Measurements from ENCODE around the gene TLL1.
A peak's percentile ranks its signal among the peaks of the same experiment; 100 is the strongest.

TLL1 gene

GRCh38 chr4:166088576-166088975 lies 215.5 kb downstream of the TLL1 start:
- TF ChIP-seq CTCF (IDR thresholded peaks at IDR 0.05; ENCODE audit: low read depth, low read length), result no peak
- H3K4me3 ChIP-seq (ENCODE audit: low read depth, low read length), result no peak overlapping the region

- H3K4me3 ChIP-seq (ENCODE audit: low read depth, low read length), result no peak overlapping the region
- TF ChIP-seq CTCF (IDR thresholded peaks at IDR 0.05; ENCODE audit: low read depth, low read length), result no peak
Measured at GRCh38 chr4:166091146-166091545, 218.1 kb downstream of the TLL1 start.

GRCh38 chr4:166091912-166092510 lies 219.0 kb downstream of the TLL1 start:
- H3K4me3 ChIP-seq (ENCODE audit: low read depth, low read length), result no peak overlapping the region
- TF ChIP-seq CTCF (IDR thresholded peaks at IDR 0.05; ENCODE audit: low read depth, low read length), result 0 out of 2 replicates have a peak, but pooled peaks have one; percentile 11

- no peak overlapping the region for H3K4me3 ChIP-seq (ENCODE audit: low read depth, low read length)
- no peak for TF ChIP-seq CTCF (IDR thresholded peaks at IDR 0.05; ENCODE audit: low read depth, low read length)
Measured at GRCh38 chr4:166092797-166093290, 219.8 kb downstream of the TLL1 start.

GRCh38 chr4:166104623-166105022 lies 231.6 kb downstream of the TLL1 start:
- TF ChIP-seq CTCF (IDR thresholded peaks at IDR 0.05; ENCODE audit: low read depth, low read length), result no peak

GRCh38 chr4:166121897-166122296 lies 248.9 kb downstream of the TLL1 start:
- H3K4me3 ChIP-seq (ENCODE audit: low read depth, low read length), result no peak overlapping the region
- no peak for TF ChIP-seq CTCF (IDR thresholded peaks at IDR 0.05; ENCODE audit: low read depth, low read length)

More at GRCh38 chr4:166104623-166105022, 231.6 kb downstream of the TLL1 start:
- no peak overlapping the region for H3K4me3 ChIP-seq (ENCODE audit: low read depth, low read length)

- TF ChIP-seq CTCF (IDR thresholded peaks at IDR 0.05; ENCODE audit: low read depth, low read length), result no peak
- H3K4me3 ChIP-seq (ENCODE audit: low read depth, low read length), result no peak overlapping the region
Measured at GRCh38 chr4:166123546-166123945, 250.5 kb downstream of the TLL1 start.
